Measurements from ENCODE around the gene TPSAB1.

DNA sequence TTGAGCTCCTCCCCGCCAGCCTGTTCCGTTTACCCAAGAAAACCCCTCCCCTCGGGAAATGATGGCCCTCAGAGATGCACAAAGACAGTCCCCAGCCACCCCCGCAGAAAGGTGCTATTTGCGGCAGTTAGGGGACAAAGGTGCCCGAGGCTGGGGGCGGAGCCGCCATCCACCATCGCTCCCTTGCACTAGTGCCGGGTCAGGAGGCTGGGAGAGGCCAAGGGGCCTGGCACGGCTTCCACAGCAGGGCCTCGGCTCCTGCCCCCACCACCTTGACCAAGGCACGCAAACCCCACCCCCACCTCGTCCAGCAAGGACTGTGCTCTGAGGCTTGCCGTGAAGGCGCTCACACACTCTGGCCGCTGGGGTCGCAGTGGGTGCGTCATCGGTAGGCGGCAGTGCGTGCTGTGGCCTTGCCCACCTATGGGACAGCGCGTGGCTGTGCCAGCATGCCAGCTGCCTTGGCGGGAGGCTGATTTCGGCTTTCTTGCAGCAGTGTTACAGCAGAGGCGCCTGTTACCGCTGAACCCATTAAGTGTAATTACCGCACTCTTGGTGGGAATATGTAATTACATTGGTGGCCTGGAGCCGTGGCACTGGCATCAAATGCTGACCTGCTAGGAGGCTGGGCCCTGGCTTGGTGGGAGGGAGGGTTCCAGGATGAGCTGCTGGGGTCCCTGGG is 47.2 kb upstream of the TPSAB1 start:
- TF ChIP-seq, protein P1, sequence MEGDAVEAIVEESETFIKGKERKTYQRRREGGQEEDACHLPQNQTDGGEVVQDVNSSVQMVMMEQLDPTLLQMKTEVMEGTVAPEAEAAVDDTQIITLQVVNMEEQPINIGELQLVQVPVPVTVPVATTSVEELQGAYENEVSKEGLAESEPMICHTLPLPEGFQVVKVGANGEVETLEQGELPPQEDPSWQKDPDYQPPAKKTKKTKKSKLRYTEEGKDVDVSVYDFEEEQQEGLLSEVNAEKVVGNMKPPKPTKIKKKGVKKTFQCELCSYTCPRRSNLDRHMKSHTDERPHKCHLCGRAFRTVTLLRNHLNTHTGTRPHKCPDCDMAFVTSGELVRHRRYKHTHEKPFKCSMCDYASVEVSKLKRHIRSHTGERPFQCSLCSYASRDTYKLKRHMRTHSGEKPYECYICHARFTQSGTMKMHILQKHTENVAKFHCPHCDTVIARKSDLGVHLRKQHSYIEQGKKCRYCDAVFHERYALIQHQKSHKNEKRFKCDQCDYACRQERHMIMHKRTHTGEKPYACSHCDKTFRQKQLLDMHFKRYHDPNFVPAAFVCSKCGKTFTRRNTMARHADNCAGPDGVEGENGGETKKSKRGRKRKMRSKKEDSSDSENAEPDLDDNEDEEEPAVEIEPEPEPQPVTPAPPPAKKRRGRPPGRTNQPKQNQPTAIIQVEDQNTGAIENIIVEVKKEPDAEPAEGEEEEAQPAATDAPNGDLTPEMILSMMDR (IDR thresholded peaks at IDR 0.05), result no peak
- TF ChIP-seq POLR2A (IDR thresholded peaks at IDR 0.05), result no peak
- no peak for TF ChIP-seq POLR2AphosphoS5 (IDR thresholded peaks at IDR 0.05)
- no peak for TF ChIP-seq EP300 (IDR thresholded peaks at IDR 0.05)

Data from upper lobe of left lung (tissue), 4 donors.